Spleen (tissue), 7 donors: ENCODE measurements around the gene MAP3K2.

Experiments
- POLR2A ChIP-seq, 3 donors: fragments of 450-650 bp; IDR thresholded peaks; one replicate each; pipeline ENCODE4 v1.5.1; 2017; ENCODE audit warnings: antibody characterized with exemption in 3 of 3, mild to moderate bottlenecking in 1 of 3
- POLR2AphosphoS5 ChIP-seq, 3 donors: sonication (generic); formaldehyde crosslinking; IDR thresholded peaks; one replicate each; pipeline ENCODE4 v1.5.1; 2017; ENCODE audit warnings: antibody characterized with exemption in 3 of 3
- TF ChIP-seq, protein P1 (sequence below), 11 experiments: fragments of 200-600 bp in 7 of 11; fragments of 450-650 bp in 4 of 11; sonication (generic) in 4 of 11; IDR thresholded peaks in 8 of 11; conservative IDR thresholded peaks in 3 of 11; 1 replicate in 7 of 11; 2 replicates in 4 of 11; pipeline versions ENCODE4 v1.4.0 to v1.8.0; 2016 to 2021; ENCODE audit warnings: antibody characterized with exemption in 11 of 11, inconsistent platforms in 4 of 11, mild to moderate bottlenecking in 1 of 11
- donor health status: DM: no; HTN: no; CAD: no; lungs with moderate emphysema.
- donor health status: DM: no; HTN: no; CAD: no.
- donor health status: DM: no; HTN: no; CAD: no.

DNA sequence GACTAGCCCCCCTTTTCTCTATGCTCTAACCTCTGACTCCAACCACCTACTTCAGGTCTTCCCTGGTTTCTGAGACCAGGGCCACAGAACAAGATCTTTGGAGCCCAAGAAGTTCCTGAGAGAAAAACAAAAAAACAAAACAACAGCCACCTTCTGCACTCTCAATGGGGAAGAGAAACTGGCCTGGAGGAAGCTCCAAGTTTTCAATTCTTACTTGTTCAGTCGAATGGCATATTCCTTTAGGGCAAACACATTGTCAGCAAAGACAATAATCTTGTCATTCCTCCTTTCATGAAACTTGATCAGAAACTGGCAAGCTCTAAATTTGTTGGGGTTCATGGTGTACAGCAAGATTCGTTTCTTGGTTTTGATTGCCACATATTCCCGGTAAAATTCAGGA is 108.8 kb downstream of the MAP3K2 start:
- no peak for TF ChIP-seq POLR2A (IDR thresholded peaks at IDR 0.05)
- TF ChIP-seq, protein P1, sequence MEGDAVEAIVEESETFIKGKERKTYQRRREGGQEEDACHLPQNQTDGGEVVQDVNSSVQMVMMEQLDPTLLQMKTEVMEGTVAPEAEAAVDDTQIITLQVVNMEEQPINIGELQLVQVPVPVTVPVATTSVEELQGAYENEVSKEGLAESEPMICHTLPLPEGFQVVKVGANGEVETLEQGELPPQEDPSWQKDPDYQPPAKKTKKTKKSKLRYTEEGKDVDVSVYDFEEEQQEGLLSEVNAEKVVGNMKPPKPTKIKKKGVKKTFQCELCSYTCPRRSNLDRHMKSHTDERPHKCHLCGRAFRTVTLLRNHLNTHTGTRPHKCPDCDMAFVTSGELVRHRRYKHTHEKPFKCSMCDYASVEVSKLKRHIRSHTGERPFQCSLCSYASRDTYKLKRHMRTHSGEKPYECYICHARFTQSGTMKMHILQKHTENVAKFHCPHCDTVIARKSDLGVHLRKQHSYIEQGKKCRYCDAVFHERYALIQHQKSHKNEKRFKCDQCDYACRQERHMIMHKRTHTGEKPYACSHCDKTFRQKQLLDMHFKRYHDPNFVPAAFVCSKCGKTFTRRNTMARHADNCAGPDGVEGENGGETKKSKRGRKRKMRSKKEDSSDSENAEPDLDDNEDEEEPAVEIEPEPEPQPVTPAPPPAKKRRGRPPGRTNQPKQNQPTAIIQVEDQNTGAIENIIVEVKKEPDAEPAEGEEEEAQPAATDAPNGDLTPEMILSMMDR (IDR thresholded peaks at IDR 0.05 in 8 of 11, conservative IDR thresholded peaks at IDR 0.05 in 3 of 11), result no peak
- no peak for TF ChIP-seq POLR2AphosphoS5 (IDR thresholded peaks at IDR 0.05)
